AG20443 (cell line): ENCODE measurements around the gene YPEL5.

Experiments used
- DNase-seq: peaks from one replicate; pipeline ENCODE4 v3.0.0; 2012; ENCODE audit warnings: low spot score, mixed read lengths

YPEL5 gene

DNA sequence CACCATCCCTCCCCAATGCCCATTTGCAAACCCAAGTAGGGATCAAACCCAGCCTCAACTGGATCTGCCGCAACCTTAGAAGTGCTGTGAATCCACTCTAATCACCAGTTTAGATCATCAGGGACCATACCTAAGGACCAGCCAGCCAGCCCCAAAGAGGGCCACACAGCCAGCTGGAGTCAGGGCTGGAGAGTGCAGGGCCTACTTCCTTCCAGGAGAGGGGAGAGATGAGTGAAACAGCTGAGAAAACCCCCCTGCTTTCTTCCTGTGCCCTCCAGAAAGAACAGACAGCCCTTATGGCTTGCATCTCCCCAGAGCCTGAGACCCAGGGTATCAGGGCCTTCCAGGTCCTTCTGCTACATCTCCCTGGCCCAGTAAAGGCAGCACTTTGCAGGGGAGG is 25.8 kb downstream of the YPEL5 start:
- DNase-seq: no peak

DNA sequence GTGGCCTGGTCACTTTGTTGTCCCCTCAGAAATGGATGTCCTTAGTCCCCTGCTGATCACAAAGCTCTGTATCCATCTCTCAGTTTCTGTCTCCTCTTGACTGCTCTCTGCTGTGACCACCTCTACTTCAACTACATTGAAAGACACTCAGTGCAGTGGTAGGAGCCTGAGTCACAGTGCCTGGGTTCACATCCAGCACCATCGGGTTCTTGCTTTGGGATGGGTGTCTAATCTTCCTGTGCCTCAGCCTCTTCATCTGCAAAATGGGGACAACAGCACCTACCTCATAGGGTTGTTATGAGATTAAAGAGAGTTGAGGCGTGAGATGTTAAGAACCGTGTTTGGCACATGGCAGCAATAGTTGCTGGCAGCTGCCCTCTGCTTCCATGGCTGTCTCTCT is 30.6 kb downstream of the YPEL5 start:
- DNase-seq: no peak

DNA sequence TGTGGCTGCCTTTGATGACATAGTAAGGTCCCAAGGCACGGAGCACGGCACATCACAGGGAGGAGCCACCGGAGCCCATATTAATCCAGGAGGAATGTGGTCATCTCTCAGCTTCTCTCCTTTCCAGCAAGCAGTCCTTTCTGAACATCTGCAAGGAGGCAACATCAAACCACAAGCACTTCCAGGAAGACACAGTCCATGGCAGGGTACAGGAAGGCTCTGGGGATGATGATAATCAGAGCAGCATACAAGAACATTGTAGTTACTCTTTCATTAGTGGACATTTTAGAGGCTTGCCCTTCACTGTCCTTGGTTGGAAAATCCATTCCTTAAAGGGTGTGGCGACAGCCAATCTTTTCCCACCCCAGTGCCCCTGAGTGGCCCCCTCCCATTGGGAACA is 31.1 kb downstream of the YPEL5 start:
- no peak for DNase-seq

DNA sequence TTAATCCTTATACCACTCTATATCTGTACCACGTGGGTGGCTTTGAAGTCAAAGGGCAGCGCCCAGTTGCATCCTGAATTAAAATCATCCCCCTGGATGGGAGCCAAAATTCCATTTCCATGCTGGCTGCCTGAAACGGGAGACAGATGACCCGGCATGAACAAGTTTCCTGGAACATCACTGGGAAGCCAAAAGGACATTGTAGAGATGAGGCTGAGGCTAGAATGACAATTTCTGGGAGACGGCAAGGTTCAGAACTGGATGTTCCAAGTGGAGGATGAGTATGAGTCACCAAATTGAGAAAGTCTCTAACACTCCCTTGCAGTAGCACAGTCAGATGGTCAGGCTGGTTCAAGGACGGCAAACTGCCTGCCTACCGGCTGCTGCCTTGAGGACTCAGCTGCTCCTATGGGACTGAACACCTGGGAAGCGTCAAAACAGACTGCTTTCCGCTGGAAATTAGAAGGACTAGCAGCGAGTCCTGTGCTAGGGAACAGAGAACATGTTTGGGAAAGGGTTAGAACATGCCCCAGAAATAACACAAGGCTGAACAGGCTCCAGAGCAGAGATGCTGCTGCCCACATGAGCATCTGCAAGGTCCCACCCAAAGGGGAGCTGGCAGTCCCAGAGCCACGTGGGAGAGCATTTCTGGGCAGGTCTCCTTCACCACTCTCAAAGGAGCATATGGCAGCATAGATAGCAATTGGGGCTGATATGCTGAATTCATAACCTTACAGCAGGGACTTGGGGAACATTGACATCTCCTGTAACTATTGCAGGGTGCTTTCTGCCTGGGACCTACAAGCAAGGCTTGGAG is 32.0 kb downstream of the YPEL5 start:
- DNase-seq: peak; percentile 88

DNA sequence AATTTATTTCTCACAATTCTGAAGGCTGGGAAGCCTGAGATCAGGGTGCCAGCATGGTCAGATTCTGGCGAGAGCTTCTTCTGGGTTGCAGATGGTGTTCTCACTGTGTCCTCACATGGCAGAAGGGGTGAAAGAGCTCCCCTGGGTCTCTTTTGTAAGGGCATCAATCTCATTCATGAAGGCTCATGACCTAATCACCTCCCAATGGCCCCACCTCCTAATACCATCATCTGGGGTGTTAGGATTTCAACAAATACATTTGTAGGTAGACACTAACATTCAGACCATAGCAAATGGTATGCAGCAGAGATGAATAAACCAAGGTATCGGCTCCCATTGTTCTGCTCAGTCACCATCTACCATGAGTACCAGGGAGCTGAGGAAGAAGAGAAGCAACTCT is 32.7 kb downstream of the YPEL5 start:
- no peak for DNase-seq

DNA sequence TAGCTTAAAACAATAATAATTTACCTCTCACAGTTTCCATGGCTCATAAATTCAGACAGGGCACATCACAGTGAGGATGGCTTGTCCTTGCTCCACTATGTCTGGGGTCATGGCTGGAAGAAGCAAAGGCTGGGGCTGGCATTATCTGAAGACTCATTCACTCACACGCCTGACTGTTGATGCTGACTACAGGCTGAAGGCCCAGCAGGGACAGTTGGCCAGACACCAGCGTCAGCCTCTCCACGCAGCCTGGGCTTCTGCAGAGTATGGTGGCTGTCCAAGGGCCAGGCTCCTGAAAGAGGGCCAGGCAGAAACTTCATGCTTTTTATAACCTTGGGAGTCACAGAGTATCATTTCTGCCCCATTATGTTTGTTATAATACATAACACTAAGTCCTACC is 33.4 kb downstream of the YPEL5 start:
- no peak for DNase-seq

DNA sequence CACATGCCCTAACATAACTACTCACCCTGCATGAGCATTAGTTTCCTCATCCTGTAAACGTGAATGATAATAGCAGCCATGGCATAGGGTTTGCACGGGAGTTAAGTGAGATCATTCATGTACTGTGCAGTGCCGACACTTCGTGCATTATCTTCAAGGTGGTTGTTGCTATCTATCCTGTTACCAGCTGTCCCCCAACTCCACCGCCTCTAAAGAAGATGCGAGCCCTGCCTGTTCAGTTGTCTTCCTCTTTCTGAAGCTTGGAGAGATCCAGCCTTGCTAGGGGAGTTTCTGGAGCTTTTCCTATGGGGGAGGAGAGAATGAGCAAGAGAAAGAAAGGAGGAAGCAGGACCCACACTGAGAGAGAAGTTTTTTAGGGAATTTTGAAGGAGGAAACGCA is 34.4 kb downstream of the YPEL5 start:
- no peak for DNase-seq

DNA sequence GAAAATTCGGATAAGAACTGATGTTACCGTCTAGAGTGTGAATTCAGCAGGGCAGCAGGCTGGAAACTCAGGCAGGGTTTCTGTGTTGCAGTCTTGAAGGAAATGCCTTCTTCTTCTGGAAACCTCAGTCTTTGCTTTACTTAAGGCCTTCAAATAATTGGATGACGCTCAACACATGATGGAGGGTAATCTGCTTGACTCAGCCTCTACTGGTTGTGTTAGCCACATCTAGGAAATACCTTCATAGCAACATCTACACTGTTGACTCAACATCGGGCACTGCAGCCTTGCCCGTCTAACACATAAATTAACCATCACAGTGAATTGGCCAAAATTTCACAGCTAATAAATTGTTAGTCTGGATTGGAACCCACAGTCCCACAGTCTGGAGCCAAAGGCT is 37.2 kb downstream of the YPEL5 start:
- DNase-seq: no peak

DNA sequence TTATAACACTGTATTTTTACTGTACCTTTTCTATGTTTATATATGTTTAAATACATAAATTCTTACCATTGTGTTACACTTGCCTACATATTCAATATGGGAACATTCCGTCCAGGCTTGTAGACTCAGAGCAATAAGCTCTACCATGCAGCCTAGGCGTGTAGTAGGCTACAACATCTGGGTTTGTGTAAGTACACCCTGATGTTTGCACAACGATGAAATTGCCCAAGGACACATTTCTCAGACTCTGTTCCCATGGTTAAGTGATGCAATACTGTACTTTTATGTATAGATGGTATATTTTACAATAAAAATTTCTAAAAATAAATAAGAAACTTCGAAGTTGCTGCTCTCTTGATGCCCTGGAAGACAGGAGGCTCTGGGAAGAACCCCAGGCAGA is 38.4 kb downstream of the YPEL5 start:
- no peak for DNase-seq

DNA sequence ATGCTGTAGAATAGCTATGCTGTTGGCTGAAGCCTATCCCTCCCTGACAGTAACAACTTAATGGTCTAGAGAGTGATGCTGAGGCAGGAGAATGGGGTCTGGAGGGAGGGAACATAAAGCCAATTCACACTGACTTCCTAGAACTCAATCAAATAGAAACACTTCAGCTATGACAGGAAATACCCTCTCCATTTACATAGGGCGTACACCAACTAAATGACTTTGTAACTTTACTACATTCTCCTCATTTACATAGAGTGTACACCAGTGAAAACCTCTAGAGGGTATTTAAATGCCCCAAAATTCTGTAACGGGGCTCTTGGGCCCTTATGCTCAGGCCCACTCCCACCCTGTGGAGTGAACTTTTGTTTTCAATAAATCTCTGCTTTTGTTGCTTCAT is 41.5 kb downstream of the YPEL5 start:
- DNase-seq: no peak

DNA sequence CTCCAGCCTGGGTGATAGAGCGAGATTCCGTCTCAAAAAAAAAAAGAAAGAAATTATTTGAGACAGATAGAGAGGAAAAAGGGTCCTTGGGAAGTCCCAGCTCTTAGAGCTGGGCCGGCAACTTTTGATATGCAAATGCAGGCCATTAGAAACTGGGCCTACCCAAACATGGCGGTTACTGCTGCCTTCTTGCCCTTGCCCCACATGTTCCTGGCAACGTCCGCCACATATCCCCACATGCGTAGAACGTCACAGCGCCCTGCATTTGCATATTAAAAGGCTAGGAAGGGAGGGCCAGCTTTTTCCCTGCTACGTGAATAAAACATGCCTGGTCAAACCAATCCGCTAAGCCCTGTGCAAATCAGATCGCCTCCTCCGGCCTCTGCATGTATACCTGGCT is 43.8 kb downstream of the YPEL5 start:
- no peak for DNase-seq

DNA sequence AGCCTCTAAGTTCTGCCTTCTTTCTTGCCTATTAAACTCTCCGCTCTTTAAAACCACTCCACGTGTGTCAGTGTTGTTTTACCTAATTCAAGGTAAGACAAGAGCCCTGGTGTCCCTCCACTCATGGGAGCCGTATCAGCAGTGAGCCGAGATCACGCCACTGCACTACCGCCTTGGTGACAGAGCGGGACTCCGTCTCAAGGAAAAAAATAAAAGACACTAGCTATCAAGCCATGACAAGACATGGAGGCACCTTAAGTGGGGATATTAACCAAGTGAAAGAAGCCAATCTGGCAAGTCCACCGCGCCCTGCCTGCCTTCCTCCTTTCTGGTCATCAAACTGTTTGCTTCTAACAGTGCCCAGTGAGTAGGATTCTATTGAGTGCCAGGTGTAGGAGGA is 44.3 kb downstream of the YPEL5 start:
- no peak for DNase-seq

DNA sequence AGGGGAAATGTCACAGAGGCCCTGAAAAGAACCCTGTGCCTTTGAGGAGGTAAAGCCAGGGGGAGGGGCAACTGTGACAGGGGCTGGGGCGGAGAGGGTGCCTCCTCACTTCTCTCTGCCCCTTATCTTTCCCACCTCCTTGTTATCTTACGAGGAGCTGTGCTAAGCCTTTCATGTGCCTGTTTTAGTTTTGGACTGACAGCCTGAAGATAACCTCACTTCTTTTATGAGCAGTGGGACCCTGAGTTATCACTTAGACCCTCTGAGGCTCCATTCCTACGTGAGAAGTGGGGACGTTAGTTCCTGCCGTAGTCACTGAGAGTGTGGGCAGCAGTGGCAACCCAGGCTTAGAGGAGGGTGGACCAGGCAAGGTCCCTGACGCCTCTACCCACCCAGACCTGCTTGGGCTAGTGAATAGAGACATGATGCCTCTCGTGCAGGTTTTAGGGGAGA is 45.0 kb downstream of the YPEL5 start:
- DNase-seq: no peak

DNA sequence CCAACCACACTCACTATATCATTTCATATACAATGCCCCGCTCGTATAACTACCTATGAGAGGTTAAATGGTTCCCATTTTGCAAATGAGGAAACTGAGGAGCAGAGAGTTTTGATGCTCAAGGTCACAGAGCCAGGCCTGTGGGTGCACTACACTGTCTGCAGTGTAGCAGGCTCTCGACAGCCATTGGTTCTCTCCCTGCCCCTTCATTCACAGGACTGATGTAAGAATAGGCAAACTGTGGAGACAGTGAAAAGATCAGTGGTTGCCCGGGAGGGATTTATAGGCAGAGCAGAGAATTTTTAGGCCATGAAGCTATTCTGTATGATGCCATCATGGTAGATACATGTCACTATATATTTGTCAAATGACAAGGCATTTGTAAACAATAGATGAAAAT is 45.5 kb downstream of the YPEL5 start:
- DNase-seq: no peak

DNA sequence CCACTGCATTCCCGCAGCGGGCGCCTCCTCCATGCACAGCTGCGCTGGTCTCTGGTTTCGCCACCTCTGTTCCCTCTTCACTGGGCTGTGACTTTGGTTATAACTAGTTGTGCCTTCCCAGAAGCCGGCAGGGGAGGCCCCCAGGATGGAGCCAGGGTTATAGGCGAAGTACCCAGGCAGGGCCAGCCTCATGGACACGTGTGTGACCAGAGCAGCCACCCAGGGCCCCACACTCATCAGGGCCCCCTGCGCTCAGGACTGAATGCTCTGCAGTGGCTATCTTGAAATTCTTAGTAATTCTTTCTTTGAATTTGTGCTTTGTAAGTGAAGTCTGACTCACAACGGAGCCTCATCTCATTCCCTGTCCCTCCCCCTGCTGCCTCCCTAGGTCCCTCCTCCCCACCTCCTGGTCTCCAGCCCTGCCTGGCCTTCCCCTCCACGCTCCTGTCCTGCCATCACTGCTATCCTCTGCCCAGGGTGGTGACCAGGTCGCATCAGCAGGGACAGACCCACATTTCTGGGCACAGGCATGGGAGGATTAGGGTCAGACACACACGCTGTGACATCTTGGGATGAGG is 46.4 kb downstream of the YPEL5 start:
- DNase-seq: peak; percentile 51

DNA sequence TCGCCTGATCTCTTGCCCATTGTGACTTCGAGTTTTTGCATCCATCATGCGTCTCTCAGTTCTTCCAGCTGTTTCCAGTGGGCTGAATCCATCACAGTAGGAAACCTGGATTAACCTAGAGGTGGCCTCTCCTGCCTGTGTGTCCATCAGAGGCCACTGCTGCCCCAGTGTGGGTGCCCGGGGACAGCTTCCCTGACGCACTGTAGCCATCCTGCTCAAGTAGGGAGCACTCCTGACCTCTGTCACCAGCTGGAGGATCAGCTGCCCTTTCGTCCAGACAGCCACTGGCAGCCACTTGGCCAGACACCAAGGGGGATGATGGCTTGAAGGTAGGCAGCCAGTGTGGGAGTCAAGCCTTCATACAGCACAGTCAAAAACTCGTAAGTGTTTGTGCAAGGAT is 47.6 kb downstream of the YPEL5 start:
- DNase-seq: no peak

DNA sequence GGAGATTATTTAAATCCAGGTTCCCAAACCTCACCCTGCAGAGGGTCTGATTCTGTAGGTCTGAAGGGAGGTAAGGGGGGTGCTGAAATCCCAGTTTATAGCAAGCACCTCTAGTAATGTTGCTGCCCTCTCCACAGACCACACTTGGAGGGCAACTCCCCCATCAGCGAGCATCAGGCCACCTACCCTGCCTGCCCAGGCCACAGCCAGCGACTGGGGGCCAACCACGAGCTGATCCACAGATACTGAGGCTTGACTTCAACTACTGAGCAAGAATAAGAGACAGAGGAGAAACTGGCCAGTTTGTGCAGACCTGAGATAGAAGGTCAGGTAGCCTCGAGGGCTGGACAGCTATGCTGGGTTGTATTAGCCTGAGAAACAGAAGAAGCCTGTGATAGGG is 48.2 kb downstream of the YPEL5 start:
- DNase-seq: no peak

DNA sequence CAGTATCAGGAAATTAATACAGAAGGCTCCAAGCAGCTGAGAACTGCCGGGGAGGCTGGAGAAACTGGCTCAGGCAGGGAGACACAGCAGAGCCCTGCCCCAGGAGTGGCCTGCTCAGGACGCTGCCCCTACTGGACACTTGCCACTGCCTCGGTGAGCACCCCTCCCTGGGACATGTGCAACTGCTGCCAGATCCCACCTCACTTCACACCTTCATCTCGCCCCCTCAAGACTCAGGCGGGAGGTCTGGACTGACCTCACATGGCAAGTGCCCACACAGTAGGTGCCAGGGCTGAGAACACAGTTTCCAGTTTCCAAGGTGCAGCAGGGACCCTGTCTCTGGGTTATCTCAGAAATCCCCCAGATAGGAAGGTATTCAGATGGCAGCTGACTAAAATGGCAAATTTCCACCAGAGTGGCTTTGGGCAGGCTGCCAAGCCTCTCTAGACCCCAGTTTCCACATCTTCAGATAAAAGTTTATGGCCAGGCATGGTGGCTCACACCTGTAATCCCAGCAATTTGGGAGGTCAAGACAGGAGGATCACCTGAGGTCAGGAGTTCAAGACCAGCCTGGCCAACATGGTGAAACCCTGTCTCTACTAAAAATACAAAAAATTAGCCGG is 50.9 kb downstream of the YPEL5 start:
- DNase-seq: no peak

DNA sequence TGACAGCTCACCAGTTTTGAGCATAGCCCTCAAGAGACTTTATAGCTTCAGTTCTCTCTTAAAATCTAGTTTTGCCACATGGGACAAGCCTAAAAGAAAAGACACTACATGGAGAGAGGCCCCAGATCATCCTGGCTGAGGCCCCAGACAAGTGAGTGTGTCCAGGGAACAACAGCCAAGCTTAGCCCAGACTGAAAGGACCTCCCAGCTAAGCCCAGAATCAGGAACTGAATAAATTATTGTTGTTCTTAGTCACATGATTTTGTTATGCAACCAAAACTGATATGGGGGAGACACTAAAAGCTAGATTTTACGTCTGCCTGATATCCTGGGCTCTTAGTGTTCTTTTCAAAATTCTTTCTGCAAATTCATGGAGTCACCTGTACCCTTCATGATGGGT is 55.2 kb downstream of the YPEL5 start:
- DNase-seq: peak; percentile 66

DNA sequence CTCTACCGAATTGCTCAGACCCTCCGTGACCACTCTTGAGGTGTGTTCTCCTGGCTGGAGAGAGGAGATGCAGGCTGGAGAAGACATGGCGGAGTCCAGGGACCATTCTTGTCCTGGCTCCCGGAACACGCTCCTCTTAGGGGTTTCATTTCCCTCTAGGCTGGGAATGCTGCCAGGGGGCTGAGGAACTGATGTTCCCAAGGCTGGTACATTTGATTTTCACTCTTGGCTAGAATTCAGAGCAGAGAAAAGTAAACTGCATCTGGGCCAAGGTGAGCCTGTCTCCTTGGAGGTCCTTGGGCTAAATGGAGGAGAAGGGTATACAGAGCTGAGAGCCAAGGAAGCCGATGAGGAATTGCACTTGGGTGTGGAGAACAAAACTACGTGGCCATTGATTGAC is 56.3 kb downstream of the YPEL5 start:
- no peak for DNase-seq

DNA sequence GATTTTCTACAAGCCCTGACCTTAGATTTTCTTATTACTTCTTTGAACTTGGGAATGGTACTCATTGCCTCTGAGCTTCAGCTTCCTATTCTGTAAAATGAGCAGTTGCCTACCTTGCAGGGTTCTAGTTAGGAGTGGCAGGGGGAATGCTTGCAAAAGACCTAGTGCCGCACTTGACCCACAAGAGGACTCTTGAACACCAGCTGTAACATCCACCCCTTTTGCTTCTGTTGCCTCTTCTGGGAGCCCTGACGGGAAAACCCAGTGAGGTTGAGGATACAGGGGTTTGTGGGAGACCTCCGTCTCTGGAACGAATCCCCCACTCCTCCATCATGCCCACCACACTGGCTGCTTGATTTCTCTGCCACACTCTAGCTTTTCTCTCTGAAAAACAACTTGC is 57.5 kb downstream of the YPEL5 start:
- DNase-seq: no peak

DNA sequence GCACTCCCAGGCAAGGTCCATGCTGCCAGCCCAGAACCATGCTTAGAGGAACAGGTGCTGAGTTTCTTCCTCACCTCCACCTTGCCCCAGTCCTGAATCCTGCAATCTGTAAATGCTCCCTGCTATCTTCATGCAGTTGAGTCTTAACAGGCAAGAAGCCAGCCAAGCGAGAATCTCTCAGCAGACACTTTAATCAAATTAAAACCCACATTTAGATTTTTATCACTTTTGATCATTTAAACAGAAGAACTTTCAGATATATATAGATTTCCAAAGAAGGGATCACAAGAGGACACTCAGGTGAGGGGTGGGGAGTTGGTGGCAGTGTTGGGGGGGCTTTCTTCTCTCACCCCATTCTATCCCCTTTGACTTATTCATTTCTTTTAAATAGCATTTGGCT is 58.6 kb downstream of the YPEL5 start:
- no peak for DNase-seq
